WTC11 (cell line): Measurements from ENCODE around the gene GABARAPL2. TPM values are rescaled to one million over a fixed set of nuclear protein-coding genes. Genes with fewer than 3 reads are reported as not detected.

ENCODE experiments used
- ATAC-seq: fragments of 200-7000 bp; cut with Tn5 transposase; 2 replicates; pipeline ENCODE4 v1.10.0; 2021; ENCODE audit warnings: mild to moderate bottlenecking, moderate library complexity
- CTCF ChIA-PET: fragments of 300-600 bp; sonication (Branson Sonifier 250); formaldehyde crosslinking; loops from one replicate; lab custom pipeline; 2021; ENCODE audit warnings: antibody characterized with exemption; lab: Charles Lee
- POLR2A ChIA-PET: fragments of 350-600 bp; sonication (Branson Sonifier 250); formaldehyde crosslinking; loops from one replicate; lab custom pipeline; 2021; ENCODE audit warnings: antibody characterized with exemption; lab: Charles Lee
- DNase-seq: peaks from one replicate; pipeline ENCODE4 v3.0.0; 2021; ENCODE audit warnings: low spot score
- H3K27ac Mint-ChIP-seq: 2 replicates; pipeline ENCODE4 v1.8.0; 2021; ENCODE audit warnings: mixed read lengths
- H3K27me3 Mint-ChIP-seq: 2 replicates; pipeline ENCODE4 v1.8.0; 2021; ENCODE audit warnings: low read depth, mild to moderate bottlenecking, moderate library complexity, mixed read lengths
- H3K36me3 Mint-ChIP-seq: 2 replicates; pipeline ENCODE4 v1.8.0; 2021; ENCODE audit warnings: mixed read lengths
- H3K4me1 Mint-ChIP-seq: 2 replicates; pipeline ENCODE4 v1.8.0; 2022; ENCODE audit warnings: mixed read lengths
- H3K4me3 Mint-ChIP-seq: 2 replicates; pipeline ENCODE4 v1.8.0; 2021; ENCODE audit warnings: mild to moderate bottlenecking, moderate library complexity, mixed read lengths
- H3K9me3 Mint-ChIP-seq: 2 replicates; pipeline ENCODE4 v1.8.0; 2021; ENCODE audit warnings: mixed read lengths
- ATF1 ChIP-seq: sonication (generic); formaldehyde crosslinking; IDR thresholded peaks from 2 replicates; pipeline ENCODE4 v1.8.1; 2023; ENCODE audit warnings: mild to moderate bottlenecking, moderate library complexity, missing genetic modification reagents
- CBFB ChIP-seq: sonication (generic); formaldehyde crosslinking; IDR thresholded peaks from 2 replicates; pipeline ENCODE4 v1.8.1; 2022; ENCODE audit warnings: mild to moderate bottlenecking, low read depth, missing genetic modification reagents
- ESRRA ChIP-seq: sonication (generic); formaldehyde crosslinking; IDR thresholded peaks from 2 replicates; pipeline ENCODE4 v1.8.1; 2022; ENCODE audit warnings: mild to moderate bottlenecking, missing genetic modification reagents, borderline replicate concordance
- JAZF1 ChIP-seq: fragments of 250-450 bp; sonication (Bioruptor Pico); IDR thresholded peaks from 2 replicates; pipeline ENCODE4 v1.9.0; 2021; ENCODE audit warnings: moderate library complexity, mild to moderate bottlenecking, inconsistent platforms
- NR2C2 ChIP-seq: sonication (generic); formaldehyde crosslinking; IDR thresholded peaks from 2 replicates; pipeline ENCODE4 v1.8.0; 2022; ENCODE audit warnings: mild to moderate bottlenecking, missing genetic modification reagents
- SMAD3 ChIP-seq: sonication (generic); formaldehyde crosslinking; IDR thresholded peaks from 2 replicates; pipeline ENCODE4 v1.8.0; 2022; ENCODE audit warnings: missing genetic modification reagents, mild to moderate bottlenecking, borderline replicate concordance
- SOX15 ChIP-seq: fragments of 250-450 bp; sonication (Bioruptor Pico); IDR thresholded peaks from 2 replicates; pipeline ENCODE4 v1.9.0; 2021; ENCODE audit warnings: mild to moderate bottlenecking
- TEAD1 ChIP-seq: sonication (generic); formaldehyde crosslinking; IDR thresholded peaks from 2 replicates; pipeline ENCODE4 v1.8.0; 2022; ENCODE audit warnings: mild to moderate bottlenecking, missing genetic modification reagents
- ZNF219 ChIP-seq: sonication (generic); formaldehyde crosslinking; IDR thresholded peaks from 2 replicates; pipeline ENCODE4 v1.8.0; 2023; ENCODE audit warnings: missing genetic modification reagents, mild to moderate bottlenecking, borderline replicate concordance
- ZNF317 ChIP-seq: sonication (generic); formaldehyde crosslinking; IDR thresholded peaks from 2 replicates; pipeline ENCODE4 v1.8.1; 2023; ENCODE audit warnings: low read depth, mild to moderate bottlenecking, moderate library complexity, missing genetic modification reagents, borderline replicate concordance
- ZNF423 ChIP-seq: fragments of 250-450 bp; sonication (Bioruptor Pico); IDR thresholded peaks from 2 replicates; pipeline ENCODE4 v2.1.2; 2022; ENCODE audit warnings: mild to moderate bottlenecking, moderate library complexity
- ZNF671 ChIP-seq: fragments of 250-450 bp; sonication (Bioruptor Pico); IDR thresholded peaks from 2 replicates; pipeline ENCODE4 v1.8.0; 2021; ENCODE audit warnings: mild to moderate bottlenecking
- total RNA-seq: library from RNA; stranded (reverse); gene quantifications from 3 replicates; pipeline ENCODE4 v1.2.3, GENCODE V29; 2021
- TF ChIP-seq, protein P1 (sequence below): sonication (generic); formaldehyde crosslinking; IDR thresholded peaks from 2 replicates; pipeline ENCODE4 v1.8.1; 2022; ENCODE audit warnings: low read depth, missing genetic modification reagents, borderline replicate concordance
- TF ChIP-seq, protein P2 (sequence below): sonication (generic); formaldehyde crosslinking; IDR thresholded peaks from 2 replicates; pipeline ENCODE4 v1.8.1; 2023; ENCODE audit warnings: mild to moderate bottlenecking, missing genetic modification reagents
- TF ChIP-seq, protein P3 (sequence below): sonication (generic); formaldehyde crosslinking; IDR thresholded peaks from 2 replicates; pipeline ENCODE4 v1.8.0; 2022; ENCODE audit warnings: missing genetic modification reagents
- TF ChIP-seq, protein P4 (sequence below): fragments of 250-450 bp; sonication (Bioruptor Pico); IDR thresholded peaks from 2 replicates; pipeline ENCODE4 v2.1.2; 2022; ENCODE audit warnings: mild to moderate bottlenecking, moderate library complexity
- TF ChIP-seq, protein P5 (sequence below): sonication (generic); formaldehyde crosslinking; IDR thresholded peaks from 2 replicates; pipeline ENCODE4 v1.8.1; 2022; ENCODE audit warnings: mild to moderate bottlenecking, moderate library complexity, missing genetic modification reagents
- TF ChIP-seq, protein P6 (sequence below): sonication (generic); formaldehyde crosslinking; IDR thresholded peaks from 2 replicates; pipeline ENCODE4 v1.8.0; 2022; ENCODE audit warnings: mild to moderate bottlenecking, missing genetic modification reagents

The GABARAPL2 gene
- total RNA-seq, 1 experiment from 2014 or later: 60.8 TPM

DNA sequence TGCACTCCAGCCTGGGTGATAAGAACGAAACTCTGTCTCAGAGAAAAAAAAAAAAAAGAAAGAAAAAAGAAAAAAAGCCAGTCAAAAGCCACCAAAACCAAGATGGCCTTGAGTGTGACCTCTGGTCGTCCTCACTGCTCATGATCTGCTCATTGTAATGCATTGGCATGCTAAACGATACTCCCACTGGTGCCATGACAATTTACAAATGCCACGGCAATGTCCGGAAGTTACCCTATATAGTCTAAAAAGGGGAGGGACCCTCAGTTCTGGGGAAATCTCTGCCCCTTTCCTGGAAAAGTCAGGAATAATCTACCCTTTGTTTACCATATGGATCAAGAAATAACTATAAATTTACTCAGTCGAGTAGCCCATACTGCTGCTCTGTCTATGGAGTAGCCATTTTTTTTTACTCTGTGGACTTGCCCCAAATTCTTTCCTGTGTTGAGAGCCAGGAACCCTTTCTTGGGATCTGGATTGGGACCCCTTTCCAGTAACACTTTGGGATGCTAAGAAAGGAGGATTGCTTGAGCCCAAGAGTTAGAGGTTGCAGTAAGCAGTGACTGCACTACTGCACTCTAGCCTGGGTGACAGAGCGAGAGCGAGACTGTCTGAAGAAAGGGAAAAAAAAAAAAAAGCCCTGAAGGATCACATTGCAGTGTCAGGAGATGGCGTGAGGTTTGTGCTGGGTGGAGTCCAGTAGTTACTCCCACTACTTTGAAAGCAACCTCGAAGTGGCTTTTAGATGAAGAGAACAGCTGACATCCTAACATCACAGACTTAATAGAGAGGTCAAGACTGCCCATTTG, 6.4 kb upstream of the GABARAPL2 start:
- no peak for TF ChIP-seq NR2C2 (CRISPR knock-in tag)
- TF ChIP-seq, protein P1, sequence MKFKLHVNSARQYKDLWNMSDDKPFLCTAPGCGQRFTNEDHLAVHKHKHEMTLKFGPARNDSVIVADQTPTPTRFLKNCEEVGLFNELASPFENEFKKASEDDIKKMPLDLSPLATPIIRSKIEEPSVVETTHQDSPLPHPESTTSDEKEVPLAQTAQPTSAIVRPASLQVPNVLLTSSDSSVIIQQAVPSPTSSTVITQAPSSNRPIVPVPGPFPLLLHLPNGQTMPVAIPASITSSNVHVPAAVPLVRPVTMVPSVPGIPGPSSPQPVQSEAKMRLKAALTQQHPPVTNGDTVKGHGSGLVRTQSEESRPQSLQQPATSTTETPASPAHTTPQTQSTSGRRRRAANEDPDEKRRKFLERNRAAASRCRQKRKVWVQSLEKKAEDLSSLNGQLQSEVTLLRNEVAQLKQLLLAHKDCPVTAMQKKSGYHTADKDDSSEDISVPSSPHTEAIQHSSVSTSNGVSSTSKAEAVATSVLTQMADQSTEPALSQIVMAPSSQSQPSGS (CRISPR knock-in tag): no peak
- TF ChIP-seq, protein P2, sequence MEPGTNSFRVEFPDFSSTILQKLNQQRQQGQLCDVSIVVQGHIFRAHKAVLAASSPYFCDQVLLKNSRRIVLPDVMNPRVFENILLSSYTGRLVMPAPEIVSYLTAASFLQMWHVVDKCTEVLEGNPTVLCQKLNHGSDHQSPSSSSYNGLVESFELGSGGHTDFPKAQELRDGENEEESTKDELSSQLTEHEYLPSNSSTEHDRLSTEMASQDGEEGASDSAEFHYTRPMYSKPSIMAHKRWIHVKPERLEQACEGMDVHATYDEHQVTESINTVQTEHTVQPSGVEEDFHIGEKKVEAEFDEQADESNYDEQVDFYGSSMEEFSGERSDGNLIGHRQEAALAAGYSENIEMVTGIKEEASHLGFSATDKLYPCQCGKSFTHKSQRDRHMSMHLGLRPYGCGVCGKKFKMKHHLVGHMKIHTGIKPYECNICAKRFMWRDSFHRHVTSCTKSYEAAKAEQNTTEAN: no peak
- TF ChIP-seq SOX15 (CRISPR knock-in tag): no peak
- TF ChIP-seq, protein P3, sequence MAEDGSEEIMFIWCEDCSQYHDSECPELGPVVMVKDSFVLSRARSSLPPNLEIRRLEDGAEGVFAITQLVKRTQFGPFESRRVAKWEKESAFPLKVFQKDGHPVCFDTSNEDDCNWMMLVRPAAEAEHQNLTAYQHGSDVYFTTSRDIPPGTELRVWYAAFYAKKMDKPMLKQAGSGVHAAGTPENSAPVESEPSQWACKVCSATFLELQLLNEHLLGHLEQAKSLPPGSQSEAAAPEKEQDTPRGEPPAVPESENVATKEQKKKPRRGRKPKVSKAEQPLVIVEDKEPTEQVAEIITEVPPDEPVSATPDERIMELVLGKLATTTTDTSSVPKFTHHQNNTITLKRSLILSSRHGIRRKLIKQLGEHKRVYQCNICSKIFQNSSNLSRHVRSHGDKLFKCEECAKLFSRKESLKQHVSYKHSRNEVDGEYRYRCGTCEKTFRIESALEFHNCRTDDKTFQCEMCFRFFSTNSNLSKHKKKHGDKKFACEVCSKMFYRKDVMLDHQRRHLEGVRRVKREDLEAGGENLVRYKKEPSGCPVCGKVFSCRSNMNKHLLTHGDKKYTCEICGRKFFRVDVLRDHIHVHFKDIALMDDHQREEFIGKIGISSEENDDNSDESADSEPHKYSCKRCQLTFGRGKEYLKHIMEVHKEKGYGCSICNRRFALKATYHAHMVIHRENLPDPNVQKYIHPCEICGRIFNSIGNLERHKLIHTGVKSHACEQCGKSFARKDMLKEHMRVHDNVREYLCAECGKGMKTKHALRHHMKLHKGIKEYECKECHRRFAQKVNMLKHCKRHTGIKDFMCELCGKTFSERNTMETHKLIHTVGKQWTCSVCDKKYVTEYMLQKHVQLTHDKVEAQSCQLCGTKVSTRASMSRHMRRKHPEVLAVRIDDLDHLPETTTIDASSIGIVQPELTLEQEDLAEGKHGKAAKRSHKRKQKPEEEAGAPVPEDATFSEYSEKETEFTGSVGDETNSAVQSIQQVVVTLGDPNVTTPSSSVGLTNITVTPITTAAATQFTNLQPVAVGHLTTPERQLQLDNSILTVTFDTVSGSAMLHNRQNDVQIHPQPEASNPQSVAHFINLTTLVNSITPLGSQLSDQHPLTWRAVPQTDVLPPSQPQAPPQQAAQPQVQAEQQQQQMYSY (CRISPR knock-in tag): no peak
- no peak for TF ChIP-seq ZNF219 (CRISPR knock-in tag)
- no peak for TF ChIP-seq ZNF671 (CRISPR knock-in tag)
- ChIA-PET CTCF (interaction anchor here (0.8 to 2.1 kb wide), 3 partner anchors 9 to 95 kb away, joined by 3 to 9 read pairs (median 5); partner anchors contain the start of gene TMEM170A), POLR2A (interaction anchor here (0.6 kb wide), 1 partner anchor 134 kb away, joined by 8 read pairs; no protein-coding TSS in a partner anchor)
- Mint-ChIP-seq H3K27ac (peak overlapping the region; percentile 71), H3K9me3 (peaks cover 3% of the 10 kb centered on the region; the same call in 1 of the 2 replicates), H3K4me3 (peak overlapping the region; percentile 1; the same call in 1 of the 2 replicates), H3K36me3 (no peaks in the 10 kb centered on the region), H3K4me1 (peaks cover 42% of the 10 kb centered on the region), H3K27me3 (peaks cover 3% of the 10 kb centered on the region; the same call in 1 of the 2 replicates)
- ATAC-seq (no peak; the same call in 1 of the 2 replicates), DNase-seq (no peak)

DNA sequence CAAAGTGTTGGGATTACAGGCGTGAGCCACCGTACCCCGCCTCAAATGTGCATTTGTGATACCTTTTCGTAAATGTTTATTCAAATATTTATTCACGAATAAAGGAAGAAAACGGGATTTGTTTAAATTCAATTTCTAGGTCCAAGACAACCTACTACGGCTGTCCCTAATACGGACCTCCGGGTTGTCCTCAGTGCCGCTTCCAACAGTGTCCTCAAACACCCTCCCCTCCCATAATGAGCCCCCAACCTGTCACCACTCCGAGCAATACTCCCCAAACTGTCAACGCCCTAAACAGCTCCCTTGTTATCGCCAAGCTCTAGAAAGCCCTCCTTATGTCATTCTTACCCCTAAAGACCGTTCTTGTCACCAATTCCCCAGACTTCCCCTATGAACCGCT, 539 bp upstream of the GABARAPL2 start:
- H3K27me3 Mint-ChIP-seq: no peaks in the 10 kb centered on the region
- ChIA-PET POLR2A (interaction anchor here (1.0 to 1.7 kb wide), 2 partner anchors 48 to 71 kb away, joined by 4 to 5 read pairs; partner anchors contain the start of gene CHST6), CTCF (interaction anchor here (1.1 to 3.5 kb wide), 7 partner anchors 15 to 93 kb away, joined by 3 to 20 read pairs (median 7); partner anchors contain the start of genes ADAT1 and CHST6)

More for the DNA sequence above, 539 bp upstream of the GABARAPL2 start:
- Mint-ChIP-seq H3K27ac (peak overlapping the region; percentile 97), H3K9me3 (no peaks in the 10 kb centered on the region), H3K4me1 (peaks cover 35% of the 10 kb centered on the region), H3K36me3 (peaks cover 16% of the 10 kb centered on the region; the same call in 1 of the 2 replicates), H3K4me3 (peak overlapping the region; percentile 100)
- DNase-seq: no peak
- TF ChIP-seq ZNF423 (CRISPR knock-in tag) (no peak), SMAD3 (CRISPR knock-in tag) (no peak), TEAD1 (CRISPR knock-in tag) (no peak), ATF1 (CRISPR knock-in tag) (no peak), ESRRA (CRISPR knock-in tag) (no peak), CBFB (no peak), JAZF1 (CRISPR knock-in tag) (no peak), ZNF317 (CRISPR knock-in tag) (no peak)
- TF ChIP-seq, protein P4, sequence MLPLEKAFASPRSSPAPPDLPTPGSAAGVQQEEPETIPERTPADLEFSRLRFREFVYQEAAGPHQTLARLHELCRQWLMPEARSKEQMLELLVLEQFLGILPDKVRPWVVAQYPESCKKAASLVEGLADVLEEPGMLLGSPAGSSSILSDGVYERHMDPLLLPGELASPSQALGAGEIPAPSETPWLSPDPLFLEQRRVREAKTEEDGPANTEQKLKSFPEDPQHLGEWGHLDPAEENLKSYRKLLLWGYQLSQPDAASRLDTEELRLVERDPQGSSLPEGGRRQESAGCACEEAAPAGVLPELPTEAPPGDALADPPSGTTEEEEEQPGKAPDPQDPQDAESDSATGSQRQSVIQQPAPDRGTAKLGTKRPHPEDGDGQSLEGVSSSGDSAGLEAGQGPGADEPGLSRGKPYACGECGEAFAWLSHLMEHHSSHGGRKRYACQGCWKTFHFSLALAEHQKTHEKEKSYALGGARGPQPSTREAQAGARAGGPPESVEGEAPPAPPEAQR: no peak
- TF ChIP-seq, protein P5, sequence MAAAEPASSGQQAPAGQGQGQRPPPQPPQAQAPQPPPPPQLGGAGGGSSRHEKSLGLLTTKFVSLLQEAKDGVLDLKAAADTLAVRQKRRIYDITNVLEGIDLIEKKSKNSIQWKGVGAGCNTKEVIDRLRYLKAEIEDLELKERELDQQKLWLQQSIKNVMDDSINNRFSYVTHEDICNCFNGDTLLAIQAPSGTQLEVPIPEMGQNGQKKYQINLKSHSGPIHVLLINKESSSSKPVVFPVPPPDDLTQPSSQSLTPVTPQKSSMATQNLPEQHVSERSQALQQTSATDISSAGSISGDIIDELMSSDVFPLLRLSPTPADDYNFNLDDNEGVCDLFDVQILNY (CRISPR knock-in tag): no peak
- TF ChIP-seq, protein P6, sequence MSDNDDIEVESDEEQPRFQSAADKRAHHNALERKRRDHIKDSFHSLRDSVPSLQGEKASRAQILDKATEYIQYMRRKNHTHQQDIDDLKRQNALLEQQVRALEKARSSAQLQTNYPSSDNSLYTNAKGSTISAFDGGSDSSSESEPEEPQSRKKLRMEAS: no peak
- peak; percentile 5; the same call in 1 of the 2 replicates for ATAC-seq
